Colonic mucosa (tissue), 4 donors: ENCODE results near the gene NUMA1. TPM values are rescaled to one million over a fixed set of nuclear protein-coding genes. Genes with fewer than 3 reads are reported as not detected.

ENCODE experiments used
- DNase-seq: peaks from one replicate; pipeline ENCODE4 v3.0.0-alpha.2; 2020
- H3K27ac ChIP-seq: fragments of 200-600 bp; one replicate; pipeline ENCODE4 v1.8.0; 2021
- H3K27me3 ChIP-seq: fragments of 200-600 bp; one replicate; pipeline ENCODE4 v1.8.0; 2021
- H3K36me3 ChIP-seq: fragments of 200-600 bp; one replicate; pipeline ENCODE4 v1.8.0; 2021
- H3K4me1 ChIP-seq: fragments of 200-600 bp; one replicate; pipeline ENCODE4 v1.8.0; 2021; ENCODE audit warnings: mild to moderate bottlenecking
- H3K4me3 ChIP-seq: fragments of 200-600 bp; one replicate; pipeline ENCODE4 v1.8.0; 2021
- H3K9ac ChIP-seq, 2 donors: one replicate each; pipeline ENCODE4 v1.7.0; 2013; ENCODE audit warnings: control low read depth in 2 of 2, low read depth in 2 of 2, low read length in 2 of 2
- H3K9me3 ChIP-seq: fragments of 200-600 bp; one replicate; pipeline ENCODE4 v1.8.0; 2021
- intact Hi-C: fragments of 100-400 bp; cut with DNase I; formaldehyde crosslinking; loops from one replicate; pipeline ENCODE4 v1.14.1; 2022
- total RNA-seq, 2 donors: library from RNA; stranded (reverse); fragmentation: NEBNext Ultra II Directional in 1 of 2; extraction: Animal tissue kit (Norgen Biotek cat#: 25700) in 1 of 2; gene quantifications; one replicate each; pipeline ENCODE4 v1.2.1, GENCODE V29; 2021
- TF ChIP-seq, protein P1 (sequence below): fragments of 200-600 bp; IDR thresholded peaks from one replicate; pipeline ENCODE4 v1.8.0; 2022; ENCODE audit warnings: antibody characterized with exemption, mild to moderate bottlenecking
- donor health status: healthy.
- donor health status: DM: no; HTN: no; CAD: no.
- donor health status: DM: no; HTN: no; CAD: no.

The NUMA1 gene
- total RNA-seq, 2 donors from 2014 or later, result 154 to 158 TPM

DNA sequence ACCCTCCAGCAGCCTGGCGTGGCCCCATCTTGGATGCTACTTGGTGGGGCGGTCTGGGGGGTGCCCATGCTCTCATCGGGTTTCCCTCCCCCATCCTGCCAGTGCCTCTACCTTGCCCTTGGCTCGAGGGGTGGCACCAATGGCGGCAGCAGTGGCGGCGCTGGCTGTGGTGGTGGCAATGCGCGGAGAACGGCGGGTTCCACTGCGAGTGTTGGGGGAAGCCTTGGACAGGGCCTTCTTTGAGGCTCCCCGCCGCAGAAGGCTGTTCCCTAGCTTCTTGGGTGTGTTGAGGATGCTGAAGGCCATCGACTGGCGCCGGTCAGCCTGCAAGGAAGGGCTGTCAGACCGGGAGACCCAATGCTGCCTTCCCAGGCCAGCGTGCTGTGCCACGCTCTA is 76.6 kb downstream of the NUMA1 start:
- H3K27me3 ChIP-seq, result no peaks in the 10 kb centered on the region
- TF ChIP-seq, protein P1, sequence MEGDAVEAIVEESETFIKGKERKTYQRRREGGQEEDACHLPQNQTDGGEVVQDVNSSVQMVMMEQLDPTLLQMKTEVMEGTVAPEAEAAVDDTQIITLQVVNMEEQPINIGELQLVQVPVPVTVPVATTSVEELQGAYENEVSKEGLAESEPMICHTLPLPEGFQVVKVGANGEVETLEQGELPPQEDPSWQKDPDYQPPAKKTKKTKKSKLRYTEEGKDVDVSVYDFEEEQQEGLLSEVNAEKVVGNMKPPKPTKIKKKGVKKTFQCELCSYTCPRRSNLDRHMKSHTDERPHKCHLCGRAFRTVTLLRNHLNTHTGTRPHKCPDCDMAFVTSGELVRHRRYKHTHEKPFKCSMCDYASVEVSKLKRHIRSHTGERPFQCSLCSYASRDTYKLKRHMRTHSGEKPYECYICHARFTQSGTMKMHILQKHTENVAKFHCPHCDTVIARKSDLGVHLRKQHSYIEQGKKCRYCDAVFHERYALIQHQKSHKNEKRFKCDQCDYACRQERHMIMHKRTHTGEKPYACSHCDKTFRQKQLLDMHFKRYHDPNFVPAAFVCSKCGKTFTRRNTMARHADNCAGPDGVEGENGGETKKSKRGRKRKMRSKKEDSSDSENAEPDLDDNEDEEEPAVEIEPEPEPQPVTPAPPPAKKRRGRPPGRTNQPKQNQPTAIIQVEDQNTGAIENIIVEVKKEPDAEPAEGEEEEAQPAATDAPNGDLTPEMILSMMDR, result no peak
- no peak for DNase-seq
- H3K9ac ChIP-seq, result no peak overlapping the region
- H3K27ac ChIP-seq, result no peak overlapping the region
- H3K4me3 ChIP-seq, result no peak overlapping the region
- no peaks in the 10 kb centered on the region for H3K9me3 ChIP-seq
- peaks cover 3% of the 10 kb centered on the region for H3K4me1 ChIP-seq
- intact Hi-C loops, result no loop called here
- H3K36me3 ChIP-seq, result peaks cover 57% of the 10 kb centered on the region

DNA sequence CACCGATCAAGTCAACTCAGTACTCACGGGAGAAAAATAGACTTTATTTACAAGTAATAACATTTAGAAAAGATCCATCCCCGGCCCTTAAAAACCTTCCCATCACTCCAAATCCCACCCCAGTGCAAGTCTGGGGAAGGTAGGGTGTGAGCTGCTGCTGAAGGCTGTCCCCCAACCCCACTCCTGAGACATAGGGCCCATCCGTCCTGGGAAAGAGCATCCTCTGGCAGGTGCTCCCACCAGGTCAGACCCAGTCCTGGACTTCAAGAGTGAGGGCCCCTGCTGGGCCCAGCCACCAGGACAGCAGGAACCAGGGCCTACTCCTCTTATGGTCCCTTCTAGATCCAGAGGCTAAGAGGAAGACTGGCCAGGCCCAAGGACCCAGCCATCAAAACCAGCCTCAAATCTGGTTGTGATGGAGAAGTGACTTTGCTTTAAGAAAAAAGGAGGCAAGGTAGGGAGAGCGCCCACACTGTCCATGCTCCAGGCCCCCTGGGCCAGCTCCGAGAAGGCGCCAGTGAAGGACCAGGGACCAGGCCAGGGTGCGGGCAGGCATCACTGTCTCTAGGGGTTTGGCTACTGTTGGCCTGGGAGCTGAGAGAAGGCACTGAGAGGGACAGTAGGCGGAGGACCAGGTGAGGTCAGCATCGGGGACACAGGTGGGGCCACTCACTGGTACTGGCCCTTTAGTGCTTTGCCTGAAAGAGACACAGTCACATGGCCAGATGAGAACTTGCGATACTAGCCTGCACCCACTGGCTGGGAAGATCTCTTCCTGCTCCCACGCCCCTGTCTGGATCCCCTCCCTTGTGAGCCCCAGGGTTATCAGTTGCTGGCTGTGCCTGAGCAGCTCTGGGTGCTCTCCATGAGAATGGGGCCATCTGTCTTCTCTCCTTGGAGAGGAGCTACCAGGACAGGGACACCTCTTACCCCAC is 77.2 kb downstream of the NUMA1 start:
- Histone ChIP-seq H3K9me3 (no peaks in the 10 kb centered on the region), H3K4me3 (no peak overlapping the region), H3K9ac (no peak overlapping the region), H3K36me3 (peaks cover 50% of the 10 kb centered on the region), H3K27ac (no peak overlapping the region), H3K4me1 (peaks cover 3% of the 10 kb centered on the region), H3K27me3 (no peaks in the 10 kb centered on the region)
- DNase-seq, result no peak
- TF ChIP-seq, protein P1, result no peak
- intact Hi-C loops, result no loop called here

DNA sequence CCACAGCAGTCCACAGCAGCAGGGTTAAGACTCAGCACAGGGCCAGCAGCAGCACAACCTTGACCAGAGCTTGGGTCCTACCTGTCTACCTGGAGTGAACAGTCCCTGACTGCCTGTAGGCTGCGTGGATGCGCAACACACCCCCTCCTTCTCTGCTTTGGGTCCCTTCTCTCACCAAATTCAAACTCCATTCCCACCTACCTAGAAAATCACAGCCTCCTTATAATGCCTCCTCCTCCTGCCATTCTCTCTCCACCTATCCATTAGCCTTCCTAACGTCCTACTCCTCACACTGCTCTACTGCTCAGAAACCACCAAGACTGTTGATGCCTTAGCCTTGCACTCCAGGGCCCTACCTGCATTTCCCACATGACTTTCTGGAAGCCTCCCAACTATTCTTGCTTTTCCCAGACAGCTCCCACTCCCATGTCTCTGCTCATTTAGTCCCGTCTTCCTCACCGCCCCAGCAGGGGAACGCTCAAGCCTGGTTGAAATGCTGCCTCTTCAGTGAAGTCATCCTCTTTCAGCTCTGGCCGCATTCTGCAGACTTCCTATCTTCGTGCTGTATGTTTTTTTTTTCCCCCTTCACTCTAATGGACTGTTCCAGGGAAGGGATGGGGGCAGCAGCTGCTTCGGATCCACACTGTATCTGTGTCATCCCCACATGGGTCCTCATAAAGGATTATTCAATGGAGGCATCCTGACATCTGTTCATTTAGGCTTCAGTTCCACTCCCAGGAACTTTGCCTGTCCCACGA is 78.3 kb downstream of the NUMA1 start:
- no peak for DNase-seq
- Histone ChIP-seq H3K27me3 (no peaks in the 10 kb centered on the region), H3K27ac (no peak overlapping the region), H3K4me3 (no peak overlapping the region), H3K9ac (no peak overlapping the region), H3K36me3 (peaks cover 43% of the 10 kb centered on the region), H3K9me3 (no peaks in the 10 kb centered on the region), H3K4me1 (peaks cover 3% of the 10 kb centered on the region)
- TF ChIP-seq, protein P1, result no peak
- intact Hi-C loops, result no loop called here

DNA sequence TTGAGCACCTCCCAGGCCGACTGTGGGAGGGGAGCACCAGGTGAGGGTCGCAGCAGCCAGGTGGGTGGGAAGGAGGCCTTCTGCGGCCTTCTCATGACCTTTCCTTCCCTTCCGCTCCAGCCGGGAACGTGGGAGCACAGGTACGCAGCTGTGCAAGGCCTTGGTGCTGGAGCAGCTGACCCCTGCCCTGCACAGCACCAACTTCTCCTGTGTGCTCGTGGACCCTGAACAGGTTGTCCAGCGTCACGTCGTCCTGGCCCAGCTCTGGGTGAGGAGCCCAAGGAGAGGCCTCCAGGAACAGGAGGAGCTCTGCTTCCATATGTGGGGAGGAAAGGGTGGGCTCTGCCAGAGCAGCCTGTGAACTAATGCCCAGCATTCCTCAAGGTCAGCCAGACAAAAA is 79.1 kb downstream of the NUMA1 start:
- intact Hi-C loops, result no loop called here
- Histone ChIP-seq H3K9me3 (no peaks in the 10 kb centered on the region), H3K4me3 (no peak overlapping the region), H3K4me1 (peaks cover 3% of the 10 kb centered on the region), H3K27me3 (no peaks in the 10 kb centered on the region), H3K36me3 (peaks cover 36% of the 10 kb centered on the region), H3K9ac (no peak overlapping the region), H3K27ac (no peak overlapping the region)
- no peak for DNase-seq
- TF ChIP-seq, protein P1, result no peak

DNA sequence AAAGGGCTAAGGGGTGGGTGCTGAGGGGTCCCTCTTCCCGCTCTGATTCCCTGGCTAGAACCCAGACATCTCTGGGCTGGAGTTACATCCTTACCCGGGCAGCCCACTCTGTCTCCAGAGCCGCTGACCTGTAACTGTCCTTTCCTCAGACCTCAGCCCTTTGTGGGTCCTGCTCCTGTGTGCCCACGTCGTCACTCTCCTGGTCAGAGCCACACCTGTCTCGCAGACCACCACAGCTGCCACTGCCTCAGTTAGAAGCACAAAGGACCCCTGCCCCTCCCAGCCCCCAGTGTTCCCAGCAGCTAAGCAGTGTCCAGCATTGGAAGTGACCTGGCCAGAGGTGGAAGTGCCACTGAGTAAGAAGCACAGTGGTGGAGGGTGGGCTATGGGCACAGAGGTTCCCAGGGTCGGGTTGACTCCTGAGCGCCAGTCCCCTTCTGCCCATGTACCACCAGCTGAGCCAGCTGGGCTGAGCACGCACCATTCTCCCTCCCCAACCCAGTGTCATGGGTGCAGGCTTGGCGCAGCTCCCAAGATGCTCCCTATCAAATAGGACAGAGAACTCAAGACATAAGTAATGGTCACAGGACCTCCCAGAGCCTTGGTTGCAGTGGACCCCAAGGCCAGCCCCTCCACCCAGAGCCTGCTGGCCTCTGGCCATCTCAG is 80.0 kb downstream of the NUMA1 start:
- Histone ChIP-seq H3K9ac (peak overlapping the region in 1 of 2 donors; percentile 28), H3K27me3 (no peaks in the 10 kb centered on the region), H3K36me3 (peaks cover 26% of the 10 kb centered on the region), H3K4me1 (peaks cover 3% of the 10 kb centered on the region), H3K4me3 (no peak overlapping the region), H3K27ac (peak overlapping the region; percentile 62), H3K9me3 (no peaks in the 10 kb centered on the region)
- intact Hi-C loops, result no loop called here
- TF ChIP-seq, protein P1, result no peak
- no peak for DNase-seq
